ENCODE data around the gene KMT2B.

Gene KMT2B

DNA sequence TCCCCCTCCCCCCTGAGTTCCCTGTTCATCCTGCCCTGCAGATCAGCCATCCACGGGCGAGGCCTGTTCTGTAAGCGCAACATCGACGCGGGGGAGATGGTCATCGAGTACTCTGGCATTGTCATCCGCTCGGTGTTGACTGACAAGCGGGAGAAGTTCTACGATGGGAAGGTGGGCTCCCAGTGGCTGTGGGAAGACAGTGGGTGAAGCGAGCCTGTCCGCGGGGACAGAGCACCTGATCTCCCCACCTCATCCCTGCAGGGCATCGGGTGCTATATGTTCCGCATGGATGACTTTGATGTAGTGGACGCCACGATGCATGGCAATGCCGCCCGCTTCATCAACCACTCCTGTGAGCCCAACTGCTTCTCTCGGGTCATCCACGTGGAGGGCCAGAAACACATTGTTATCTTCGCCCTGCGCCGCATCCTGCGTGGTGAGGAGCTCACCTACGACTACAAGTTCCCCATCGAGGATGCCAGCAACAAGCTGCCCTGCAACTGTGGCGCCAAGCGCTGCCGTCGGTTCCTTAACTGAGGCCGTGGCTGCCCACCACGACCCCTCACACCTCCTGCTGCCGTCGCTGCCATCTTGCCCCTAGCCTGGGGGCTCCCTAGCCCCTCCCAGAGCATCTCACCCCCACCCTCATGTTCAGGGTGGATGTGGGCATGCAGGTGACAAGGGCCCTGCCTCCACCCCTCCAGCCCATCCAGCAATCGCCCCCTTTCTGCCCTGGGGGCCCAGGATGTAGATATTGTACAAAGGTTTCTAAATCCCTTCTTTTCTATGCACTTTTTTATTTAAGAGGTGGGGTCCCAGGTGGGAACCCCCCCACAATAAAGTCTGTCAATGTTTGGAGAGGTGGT, 20.5 kb downstream of the KMT2B start:
- no peak for DNase-seq
- in situ Hi-C loops (cut with HindIII; ENCODE audit: low pct_ligation_motif_present, low pct_unique_long_range_greater_than_20kb, low sequenced_read_pairs) = no loop called here

DNA sequence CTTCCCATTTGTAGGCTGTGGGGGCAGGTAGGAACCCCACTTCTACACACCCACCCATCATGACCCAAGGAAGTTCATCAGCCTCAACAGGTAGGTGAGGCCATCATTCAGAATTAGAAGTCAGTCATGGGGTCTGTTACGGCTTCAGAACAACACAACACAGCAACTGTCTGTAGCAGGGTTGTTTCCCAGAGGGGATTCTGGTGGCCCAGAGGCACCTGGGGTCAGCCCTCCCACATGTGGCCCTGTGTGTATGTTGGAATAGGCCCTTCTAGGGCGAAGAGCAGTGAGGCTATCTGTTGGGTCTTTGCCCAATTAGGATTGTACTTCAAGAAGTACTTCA, 21.1 kb downstream of the KMT2B start:
- in situ Hi-C loops (cut with HindIII; ENCODE audit: low pct_ligation_motif_present, low pct_unique_long_range_greater_than_20kb, low sequenced_read_pairs) = no loop called here
- no peak for DNase-seq

DNA sequence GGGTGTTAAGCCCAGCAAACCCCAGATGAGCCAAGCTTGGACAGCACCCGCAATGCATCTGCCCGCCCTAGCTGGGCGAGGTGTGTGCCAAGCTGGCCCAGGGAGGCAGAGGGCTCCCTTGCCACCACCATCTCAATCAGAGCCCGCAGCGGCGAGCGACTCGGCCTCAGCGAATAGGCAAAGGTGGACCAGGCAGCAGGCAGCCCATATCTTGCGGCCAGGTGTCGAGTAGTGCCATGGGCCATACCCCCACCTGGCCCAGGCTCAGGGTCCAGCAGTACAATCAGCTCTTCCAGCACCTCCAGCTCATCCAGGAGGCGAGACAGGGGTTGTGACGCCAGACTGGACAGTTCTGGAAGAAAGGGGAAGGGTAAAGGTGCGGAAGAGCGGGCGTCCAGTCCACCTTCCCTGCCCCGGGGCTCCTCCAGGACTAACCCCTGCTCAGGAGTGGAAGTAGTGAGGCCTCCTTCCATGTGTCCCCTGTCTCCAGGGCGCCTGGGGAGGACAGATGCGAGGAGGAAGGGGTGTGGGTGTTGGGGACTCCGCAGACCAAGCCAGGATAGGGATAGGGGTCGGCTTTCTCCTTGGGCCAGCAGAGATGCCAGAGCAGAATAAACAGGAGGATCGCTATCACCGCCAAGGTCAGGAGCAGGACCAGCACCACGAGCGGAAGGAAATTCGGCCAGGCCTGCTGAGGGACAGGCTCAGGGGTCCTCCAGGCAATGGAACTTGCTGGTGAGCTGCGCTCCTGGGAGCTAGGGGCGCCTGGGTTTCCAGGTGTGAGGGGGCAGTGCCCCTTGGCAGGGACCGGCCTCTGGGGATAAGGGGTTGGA, 21.7 kb downstream of the KMT2B start:
- no peak for DNase-seq
- in situ Hi-C loops (cut with HindIII; ENCODE audit: low pct_ligation_motif_present, low pct_unique_long_range_greater_than_20kb, low sequenced_read_pairs) = no loop called here

DNA sequence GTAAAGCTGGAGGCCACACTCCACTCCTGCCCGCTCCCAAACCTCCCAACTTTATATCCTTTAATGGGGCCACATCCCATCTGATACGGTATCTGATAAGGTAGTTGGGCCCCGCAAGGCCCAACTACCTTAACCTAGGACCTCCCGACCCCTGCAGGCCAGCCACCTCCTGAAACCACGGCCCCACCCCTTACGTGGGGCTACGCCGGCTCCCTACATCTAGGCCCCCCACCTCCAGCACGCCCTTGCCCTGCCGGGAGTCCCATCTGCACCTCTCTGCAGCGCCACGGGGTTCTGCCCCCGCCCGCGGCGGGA, 22.3 kb downstream of the KMT2B start:
- in situ Hi-C loops (cut with HindIII; ENCODE audit: low pct_ligation_motif_present, low pct_unique_long_range_greater_than_20kb, low sequenced_read_pairs) = no loop called here
- DNase-seq = no peak

DNA sequence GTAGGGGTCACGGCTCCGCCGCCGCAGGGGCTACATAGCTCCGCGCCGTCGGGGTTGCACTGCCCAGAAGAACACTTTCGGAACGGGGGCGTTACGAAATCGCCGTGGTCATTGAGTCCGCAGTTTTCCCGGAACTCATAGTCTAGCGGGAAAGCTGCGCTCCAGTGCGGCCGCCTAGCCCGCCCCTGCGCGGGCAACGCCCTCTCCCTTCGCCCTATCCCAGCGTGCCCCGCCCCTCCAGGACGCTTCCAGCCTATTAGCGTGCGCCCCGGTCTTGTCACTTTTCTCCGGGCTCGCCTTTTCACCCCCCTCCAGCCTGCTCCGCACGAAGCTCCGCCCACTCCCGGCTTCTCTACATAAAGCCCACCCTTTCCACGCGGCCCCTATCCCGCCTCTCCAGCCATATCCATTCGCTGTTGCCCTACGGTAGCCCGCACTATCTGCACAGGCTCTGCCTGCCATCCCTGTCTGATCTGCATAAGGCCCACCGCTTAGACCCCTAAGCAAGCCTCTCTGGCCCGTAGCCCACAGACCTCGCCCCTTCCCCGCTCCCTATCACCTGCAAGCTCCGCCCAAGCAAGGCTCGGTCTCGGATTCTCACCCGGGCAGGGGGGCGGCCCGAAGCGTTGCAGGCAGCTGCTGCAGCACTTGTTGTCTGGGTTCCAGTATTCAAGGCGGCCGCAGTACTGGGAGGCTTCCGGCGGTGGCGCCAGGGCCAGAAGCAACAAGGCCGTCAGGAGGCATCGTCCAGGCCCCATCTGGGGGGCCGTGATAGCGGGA, 22.8 kb downstream of the KMT2B start:
- peak; percentile 96 for DNase-seq
- in situ Hi-C loops (cut with HindIII; ENCODE audit: low pct_ligation_motif_present, low pct_unique_long_range_greater_than_20kb, low sequenced_read_pairs) = no loop called here

DNA sequence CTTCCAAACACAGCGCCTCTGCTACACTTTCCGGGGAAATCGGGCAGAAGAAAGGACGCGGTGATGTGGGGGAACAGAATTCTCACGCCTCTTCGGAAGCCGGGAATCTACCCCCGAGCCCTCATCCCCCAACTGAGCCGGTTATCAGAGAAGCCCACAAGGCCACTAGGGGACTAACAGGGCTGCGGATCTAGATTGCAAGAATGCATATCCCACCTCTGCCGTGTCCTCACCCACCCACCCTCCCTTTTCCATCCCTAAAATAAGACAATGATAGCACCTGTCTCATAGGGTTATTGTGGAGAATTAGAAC, 23.4 kb downstream of the KMT2B start:
- no peak for DNase-seq
- in situ Hi-C loops (cut with HindIII; ENCODE audit: low pct_ligation_motif_present, low pct_unique_long_range_greater_than_20kb, low sequenced_read_pairs) = no loop called here

DNA sequence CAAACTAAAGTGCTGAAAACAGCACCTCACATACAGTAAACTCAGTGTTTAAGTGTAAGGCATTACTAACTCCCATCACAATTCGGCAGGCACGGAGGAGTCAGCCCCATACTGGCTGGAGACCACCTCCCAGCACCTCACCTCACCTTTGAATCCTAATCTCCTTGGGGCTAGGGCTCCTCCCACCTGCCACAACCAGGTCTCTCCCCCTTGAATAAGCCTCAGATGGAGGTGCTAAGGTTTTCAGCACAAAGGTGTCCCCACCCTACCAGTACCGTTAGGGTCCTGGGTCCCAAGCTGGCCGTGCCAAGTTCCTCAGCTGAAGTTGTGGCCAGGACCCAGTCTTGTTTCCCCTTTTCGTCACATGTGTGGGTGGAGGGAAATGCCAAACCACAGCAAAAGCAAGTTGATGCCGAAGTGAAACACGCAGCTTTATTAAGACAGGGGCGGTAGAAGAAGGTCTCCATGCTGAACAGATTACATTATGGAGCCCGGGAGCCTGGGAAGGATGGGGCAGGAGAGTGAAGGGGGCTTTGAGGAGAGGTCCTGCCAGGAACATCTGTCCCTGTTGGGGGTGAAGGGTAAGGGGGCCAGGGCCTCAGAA, 24.4 kb downstream of the KMT2B start, which contains the start of gene IGFLR1:
Gene IGFLR1, minus strand, starts transcription at position 332 of the 604 bp plus-strand sequence. CDS start 1,272 bp downstream, outside the sequence.
- in situ Hi-C loops (cut with HindIII; ENCODE audit: low pct_ligation_motif_present, low pct_unique_long_range_greater_than_20kb, low sequenced_read_pairs) = no loop called here
- DNase-seq = no peak

DNA sequence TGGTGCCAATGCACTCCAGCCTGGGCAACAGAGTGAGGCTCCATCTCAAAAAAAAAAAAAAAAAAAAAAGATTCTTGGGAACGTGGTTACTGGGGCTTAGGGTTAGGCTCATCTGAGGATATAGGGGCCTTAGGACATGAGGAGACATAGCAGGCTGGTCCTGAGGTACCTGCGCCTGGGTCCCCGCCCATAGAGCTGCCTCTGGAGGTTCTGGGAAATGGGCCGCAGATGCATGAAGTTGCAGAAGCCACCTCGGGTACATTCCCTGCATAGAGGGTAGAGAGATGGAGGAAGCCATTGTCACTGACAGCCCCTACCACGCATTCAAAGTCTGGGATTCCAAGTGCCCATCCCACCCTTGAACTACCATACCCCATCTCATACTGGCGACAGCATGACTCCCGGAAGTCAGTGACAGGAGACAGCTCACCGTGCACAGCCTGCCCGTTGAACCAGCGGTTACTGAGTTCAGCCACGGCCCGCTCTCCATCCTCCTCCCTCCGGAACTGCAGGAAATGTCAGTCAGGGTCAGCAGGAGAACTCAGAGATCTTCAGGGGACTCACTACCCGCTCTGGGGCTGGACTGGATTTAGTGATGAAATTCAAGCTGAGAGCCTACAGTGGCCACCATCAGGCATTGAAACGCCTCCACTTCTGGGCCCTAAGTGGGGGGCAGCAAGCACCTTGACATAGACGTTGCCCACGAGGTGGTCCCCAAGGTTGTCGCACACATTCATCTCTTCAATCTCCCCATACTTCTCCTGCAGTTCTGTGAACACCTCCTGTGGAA, 26.0 kb downstream of the KMT2B start:
- no peak for DNase-seq
- in situ Hi-C loops (cut with HindIII; ENCODE audit: low pct_ligation_motif_present, low pct_unique_long_range_greater_than_20kb, low sequenced_read_pairs) = no loop called here

DNA sequence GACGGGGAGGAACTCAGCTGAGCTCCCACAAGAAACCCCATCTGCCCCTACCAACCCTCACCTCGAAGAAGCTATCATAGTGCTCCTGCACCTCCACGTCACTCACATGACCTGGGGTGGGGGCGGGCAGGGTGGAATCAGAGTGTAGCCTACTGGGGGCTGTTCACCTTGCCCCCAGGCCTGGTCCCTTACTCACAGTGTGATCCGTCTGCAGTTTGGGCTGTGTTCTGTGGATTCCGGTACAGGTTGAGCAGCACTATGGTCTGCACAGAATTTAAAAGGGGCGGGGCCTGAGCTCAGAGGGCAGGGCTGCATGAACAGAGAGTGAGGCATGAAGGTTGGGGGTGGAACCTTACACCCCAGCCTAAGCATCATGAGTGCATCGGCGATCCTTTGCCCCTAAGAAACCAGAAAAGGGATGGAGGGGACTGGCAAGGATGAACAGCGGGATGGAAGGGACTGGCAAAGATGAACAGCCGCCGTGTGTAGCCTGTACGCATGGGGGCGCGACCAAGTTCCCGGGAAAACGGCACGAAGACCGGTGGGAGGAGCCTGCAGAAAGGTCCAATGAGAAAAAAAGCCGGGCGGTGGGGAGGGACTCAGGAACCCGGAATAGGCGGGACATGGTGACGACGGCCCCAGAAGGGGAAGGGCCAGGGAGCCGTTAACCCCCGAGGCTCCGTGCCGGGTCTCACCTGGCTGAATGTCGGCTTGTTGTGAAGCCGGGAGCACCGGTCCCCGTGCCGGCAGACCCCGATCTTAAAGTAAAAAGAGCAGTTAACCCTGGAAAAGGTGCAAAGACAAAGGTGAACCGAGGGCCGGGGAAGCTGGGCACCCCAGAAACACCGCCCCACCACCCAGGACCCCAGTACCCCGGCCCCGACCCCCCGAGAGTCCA, 26.9 kb downstream of the KMT2B start:
- in situ Hi-C loops (cut with HindIII; ENCODE audit: low pct_ligation_motif_present, low pct_unique_long_range_greater_than_20kb, low sequenced_read_pairs) = no loop called here
- peak; percentile 95 for DNase-seq

DNA sequence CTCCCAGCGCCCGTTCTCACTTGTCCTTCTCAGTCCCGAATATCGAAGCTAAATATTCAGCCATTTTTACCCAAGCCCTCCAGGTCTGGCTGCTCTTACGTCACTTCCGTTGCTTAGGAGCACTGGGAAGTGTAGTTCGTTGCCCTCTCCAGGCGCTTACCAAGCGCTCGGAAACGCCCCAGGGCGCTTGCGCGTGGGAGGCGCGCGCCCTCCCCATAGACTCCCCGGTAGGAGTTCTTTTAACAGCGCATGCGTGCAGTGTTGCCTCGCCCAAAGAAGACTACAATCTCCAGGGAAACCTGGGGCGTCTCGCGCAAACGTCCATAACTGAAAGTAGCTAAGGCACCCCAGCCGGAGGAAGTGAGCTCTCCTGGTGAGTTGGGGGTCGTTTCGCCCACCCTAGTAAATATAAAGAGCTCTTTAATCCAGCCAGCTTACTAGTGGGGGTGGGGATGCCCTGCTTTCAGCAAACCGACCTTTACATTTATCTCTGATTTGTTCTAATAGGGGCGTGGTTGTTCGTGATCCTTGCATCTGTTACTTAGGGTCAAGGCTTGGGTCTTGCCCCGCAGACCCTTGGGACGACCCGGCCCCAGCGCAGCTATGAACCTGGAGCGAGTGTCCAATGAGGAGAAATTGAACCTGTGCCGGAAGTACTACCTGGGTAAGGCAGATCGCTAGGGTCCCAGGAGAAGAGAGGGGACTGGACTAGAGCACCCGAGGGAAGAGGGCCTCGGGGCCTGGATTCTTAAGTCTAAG, 27.7 kb downstream of the KMT2B start, which contains the start of the genes PSENEN and U2AF1L4:
Gene PSENEN, plus strand, starts transcription at position 324 of the 759 bp plus-strand sequence. Its CDS starts 280 bp downstream, at position 604.
Gene U2AF1L4, minus strand, starts transcription at position 91 of the 759 bp plus-strand sequence. Its CDS starts 27 bp downstream, at position 64.
- in situ Hi-C loops (cut with HindIII; ENCODE audit: low pct_ligation_motif_present, low pct_unique_long_range_greater_than_20kb, low sequenced_read_pairs) = no loop called here
- peak; percentile 98 for DNase-seq

DNA sequence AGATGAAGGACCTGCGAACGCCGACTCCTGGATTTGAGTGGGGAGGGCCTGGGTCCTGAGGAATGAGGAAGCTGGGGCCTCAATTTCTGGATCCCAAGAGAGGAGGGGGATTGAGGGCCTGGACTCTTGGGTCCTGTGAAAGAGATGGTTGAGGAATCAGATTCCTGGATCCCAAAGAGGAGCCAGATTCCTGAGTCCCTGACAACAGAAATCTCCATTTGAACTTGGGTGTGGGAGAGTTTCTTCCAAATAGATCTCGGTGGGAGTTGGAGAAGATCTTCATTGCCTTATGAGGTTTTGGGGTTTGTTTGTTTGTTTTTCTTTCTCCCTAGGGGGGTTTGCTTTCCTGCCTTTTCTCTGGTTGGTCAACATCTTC, 28.3 kb downstream of the KMT2B start:
- in situ Hi-C loops (cut with HindIII; ENCODE audit: low pct_ligation_motif_present, low pct_unique_long_range_greater_than_20kb, low sequenced_read_pairs) = no loop called here
- DNase-seq = no peak

DNA sequence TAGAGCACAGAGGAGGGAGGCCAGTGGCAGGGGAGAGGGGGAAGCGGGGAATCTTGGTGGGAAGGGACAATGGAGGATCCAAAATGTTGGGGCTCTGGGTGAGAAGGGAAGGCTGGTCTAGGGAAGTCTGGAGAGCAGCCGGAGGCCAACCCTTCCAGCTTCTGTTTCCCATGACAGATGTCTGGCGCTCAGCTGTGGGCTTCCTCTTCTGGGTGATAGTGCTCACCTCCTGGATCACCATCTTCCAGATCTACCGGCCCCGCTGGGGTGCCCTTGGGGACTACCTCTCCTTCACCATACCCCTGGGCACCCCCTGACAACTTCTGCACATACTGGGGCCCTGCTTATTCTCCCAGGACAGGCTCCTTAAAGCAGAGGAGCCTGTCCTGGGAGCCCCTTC, 28.7 kb downstream of the KMT2B start:
- in situ Hi-C loops (cut with HindIII; ENCODE audit: low pct_ligation_motif_present, low pct_unique_long_range_greater_than_20kb, low sequenced_read_pairs) = no loop called here
- DNase-seq = no peak

DNA sequence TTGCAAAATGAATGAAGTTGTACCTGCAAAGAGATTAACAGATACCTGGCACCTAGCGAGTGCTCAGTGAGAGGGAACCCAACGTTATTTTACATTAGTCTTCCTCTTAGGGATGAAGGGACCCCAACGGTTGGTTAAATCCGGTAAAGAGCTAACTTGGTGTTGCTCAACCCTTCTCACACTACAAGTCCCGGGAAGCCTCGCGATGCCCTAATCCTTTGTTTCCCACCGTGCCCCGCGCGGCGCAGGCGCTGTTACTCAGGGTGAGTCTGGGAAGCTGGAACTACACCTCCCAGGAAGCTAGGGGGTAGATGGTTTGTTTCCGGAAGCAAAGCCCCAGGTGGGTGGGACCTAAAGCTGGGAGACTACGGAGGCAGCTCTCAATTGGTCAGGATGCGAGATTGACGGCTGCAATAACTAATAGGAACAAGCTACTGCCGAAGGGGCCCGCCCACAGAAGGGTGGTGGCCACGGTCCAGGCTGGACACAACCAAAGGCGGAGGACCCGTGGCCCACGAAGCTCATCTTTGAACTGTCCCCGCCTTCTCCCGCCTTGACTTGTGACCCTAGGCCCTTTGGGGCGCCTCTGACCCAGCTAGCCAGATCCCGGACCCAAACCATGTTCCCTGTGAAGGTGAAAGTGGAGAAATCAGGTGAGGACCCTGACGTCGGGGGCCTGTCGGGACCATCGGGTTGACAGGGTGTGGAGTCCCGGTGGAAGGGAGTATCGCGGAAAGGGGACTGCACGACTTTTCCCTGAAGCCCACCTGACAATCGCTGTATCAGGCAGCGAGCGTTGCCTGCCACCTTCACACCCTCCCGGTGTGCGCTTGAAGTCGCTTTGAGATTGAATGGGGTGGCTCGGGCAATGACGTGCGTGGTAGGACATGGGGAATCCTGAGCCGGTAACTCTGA, 30.6 kb downstream of the KMT2B start, which contains the start of gene LIN37:
Gene LIN37, plus strand, starts transcription at position 471 of the 915 bp plus-strand sequence. Its CDS starts 149 bp downstream, at position 620.
- peak; percentile 98 for DNase-seq
- in situ Hi-C loops (cut with HindIII; ENCODE audit: low pct_ligation_motif_present, low pct_unique_long_range_greater_than_20kb, low sequenced_read_pairs) = no loop called here

DNA sequence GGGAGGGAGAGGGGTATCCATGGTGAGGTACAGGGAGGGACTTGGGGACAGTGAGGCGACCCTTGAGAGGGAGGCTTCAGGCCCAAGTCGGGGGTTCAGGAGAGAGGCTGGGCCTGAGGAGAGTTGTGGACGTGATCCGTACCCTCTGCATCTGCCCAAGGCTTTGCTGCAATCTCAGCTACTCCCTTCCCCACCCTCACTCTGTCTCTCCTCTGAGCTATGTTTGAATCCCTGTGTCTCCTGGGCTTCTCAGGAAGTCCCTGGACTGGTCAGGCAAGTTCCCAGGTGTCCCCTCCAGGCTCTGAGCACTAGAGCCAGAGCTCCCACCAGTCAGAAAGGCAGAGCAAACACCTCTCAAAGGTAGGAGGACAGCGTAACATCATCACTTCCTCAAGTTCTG, 32.4 kb downstream of the KMT2B start:
- no peak for DNase-seq
- in situ Hi-C loops (cut with HindIII; ENCODE audit: low pct_ligation_motif_present, low pct_unique_long_range_greater_than_20kb, low sequenced_read_pairs) = no loop called here
